Immature natural killer cell (primary cell): ENCODE data around the gene AMIGO3. TPM values are rescaled to one million over a fixed set of nuclear protein-coding genes. Genes with fewer than 3 reads are reported as not detected.

Experiments
- DNase-seq, 3 donors: peaks; one replicate each; pipeline ENCODE4 v3.0.0; 2022; ENCODE audit warnings: mixed read lengths in 1 of 3
- H3K27ac Mint-ChIP-seq, 6 donors: one replicate each; pipeline ENCODE4 v1.8.0; 2020; ENCODE audit warnings: mixed read lengths in 6 of 6, mild to moderate bottlenecking in 5 of 6, inconsistent platforms in 4 of 6, moderate library complexity in 3 of 6
- H3K27me3 Mint-ChIP-seq, 3 donors: one replicate each; pipeline ENCODE4 v1.8.0; 2020 to 2021; ENCODE audit warnings: low read depth in 3 of 3, mild to moderate bottlenecking in 3 of 3, mixed read lengths in 3 of 3, moderate library complexity in 3 of 3, inconsistent platforms in 1 of 3
- H3K36me3 Mint-ChIP-seq, 3 donors: one replicate each; pipeline ENCODE4 v1.8.0; 2020; ENCODE audit warnings: mixed read lengths in 3 of 3, inconsistent platforms in 2 of 3, mild to moderate bottlenecking in 2 of 3
- H3K4me1 Mint-ChIP-seq, 2 donors: one replicate each; pipeline ENCODE4 v1.8.0; 2020; ENCODE audit warnings: inconsistent platforms in 2 of 2, mild to moderate bottlenecking in 2 of 2, mixed read lengths in 2 of 2, moderate library complexity in 1 of 2
- H3K4me3 Mint-ChIP-seq, 5 donors: one replicate each; pipeline ENCODE4 v1.8.0; 2020; ENCODE audit warnings: mild to moderate bottlenecking in 5 of 5, mixed read lengths in 5 of 5, inconsistent platforms in 3 of 5, moderate library complexity in 3 of 5
- H3K9me3 Mint-ChIP-seq, 6 donors: one replicate each; pipeline ENCODE4 v1.8.0; 2020; ENCODE audit warnings: mild to moderate bottlenecking in 6 of 6, mixed read lengths in 6 of 6, inconsistent platforms in 4 of 6, moderate library complexity in 3 of 6
- polyA plus RNA-seq, 3 donors: library from polyadenylated mRNA; unstranded; fragments of 300-500 nt; fragmentation: Illumina TruSeq; gene quantifications; one replicate each; pipeline ENCODE4 v1.2.3, GENCODE V29; 2021

Gene AMIGO3
- polyA plus RNA-seq, 3 donors from 2014 or later = 1.5 to 1.7 TPM; not detected in 1

- peak overlapping the region in 5 of 6 donors; percentile 38 to 86 (median 55) for H3K27ac Mint-ChIP-seq
- H3K4me1 Mint-ChIP-seq = peaks cover 27 to 37% of the 10 kb centered on the region in 2 donors
- H3K9me3 Mint-ChIP-seq = no peaks in the 10 kb centered on the region
- no peaks in the 10 kb centered on the region for H3K36me3 Mint-ChIP-seq
- DNase-seq = peak; percentile 58 to 64 (median 59)
- peak overlapping the region; percentile 46 to 82 (median 73) for H3K4me3 Mint-ChIP-seq
- H3K27me3 Mint-ChIP-seq = peaks cover 0 to 7% (median 7%) of the 10 kb centered on the region in 3 donors
Observed at GRCh38 chr3:49671291-49672288, 47.9 kb downstream of the AMIGO3 start.

GRCh38 chr3:49670940-49671290 is 48.6 kb downstream of the AMIGO3 start:
- peaks cover 2 to 7% (median 7%) of the 10 kb centered on the region in 3 donors for H3K27me3 Mint-ChIP-seq
- H3K4me1 Mint-ChIP-seq = peaks cover 26 to 33% of the 10 kb centered on the region in 2 donors
- peak overlapping the region in 1 of 6 donors; percentile 8 for H3K27ac Mint-ChIP-seq
- no peaks in the 10 kb centered on the region for H3K36me3 Mint-ChIP-seq
- H3K9me3 Mint-ChIP-seq = no peaks in the 10 kb centered on the region
- no peak overlapping the region for H3K4me3 Mint-ChIP-seq
- no peak for DNase-seq

- no peaks in the 10 kb centered on the region for H3K36me3 Mint-ChIP-seq
- H3K27ac Mint-ChIP-seq = no peak overlapping the region
Observed at GRCh38 chr3:49669352-49669751, 50.1 kb downstream of the AMIGO3 start.

GRCh38 chr3:49668861-49669260 is 50.6 kb downstream of the AMIGO3 start:
- Mint-ChIP-seq H3K27ac (no peak overlapping the region), H3K36me3 (no peaks in the 10 kb centered on the region), H3K4me1 (peaks cover 12 to 18% of the 10 kb centered on the region in 2 donors), H3K9me3 (no peaks in the 10 kb centered on the region), H3K27me3 (peaks cover 2 to 5% (median 4%) of the 10 kb centered on the region in 3 donors), H3K4me3 (no peak overlapping the region)
- DNase-seq = no peak

More at GRCh38 chr3:49669352-49669751, 50.1 kb downstream of the AMIGO3 start:
- H3K4me1 Mint-ChIP-seq = peaks cover 12 to 20% of the 10 kb centered on the region in 2 donors
- no peak overlapping the region for H3K4me3 Mint-ChIP-seq
- peaks cover 2 to 7% (median 7%) of the 10 kb centered on the region in 3 donors for H3K27me3 Mint-ChIP-seq
- no peak for DNase-seq
- H3K9me3 Mint-ChIP-seq = no peaks in the 10 kb centered on the region

- Mint-ChIP-seq H3K9me3 (no peaks in the 10 kb centered on the region), H3K27ac (no peak overlapping the region), H3K36me3 (no peaks in the 10 kb centered on the region)
Observed at GRCh38 chr3:49668414-49668797, 51.1 kb downstream of the AMIGO3 start.

GRCh38 chr3:49667701-49668413 is 51.6 kb downstream of the AMIGO3 start:
- DNase-seq = no peak
- Mint-ChIP-seq H3K9me3 (no peaks in the 10 kb centered on the region), H3K4me3 (no peak overlapping the region), H3K27me3 (peaks cover 2 to 3% (median 2%) of the 10 kb centered on the region in 3 donors), H3K36me3 (no peaks in the 10 kb centered on the region), H3K4me1 (peaks cover 4 to 9% of the 10 kb centered on the region in 2 donors), H3K27ac (no peak overlapping the region)

More at GRCh38 chr3:49668414-49668797, 51.1 kb downstream of the AMIGO3 start:
- no peak for DNase-seq
- peaks cover 8 to 14% of the 10 kb centered on the region in 2 donors for H3K4me1 Mint-ChIP-seq
- H3K27me3 Mint-ChIP-seq = peaks cover 2 to 3% (median 2%) of the 10 kb centered on the region in 3 donors
- H3K4me3 Mint-ChIP-seq = no peak overlapping the region

Other genes starting within 250 kb of the AMIGO3 start
- gene DAG1, start 249.4 kb downstream of the AMIGO3 start, polyA plus RNA-seq = 1 to 10 TPM; 3.2 to 6.0 (median 3.7) TPM
- gene BSN, start 165.2 kb downstream of the AMIGO3 start, polyA plus RNA-seq = under 1 TPM in 1 of 3 donors, not detected in 2; 0.42 TPM
- 100 to 1,000 TPM in 2 of 3 donors, 10 to 100 TPM in 1; 88.0 to 130 (median 121) TPM for gene APEH, start 45.3 kb downstream of the AMIGO3 start, polyA plus RNA-seq
- gene MST1, start 30.2 kb downstream of the AMIGO3 start, polyA plus RNA-seq = 1 to 10 TPM in 1 of 3 donors, under 1 TPM in 1, not detected in 1; 0.19 to 1.3 TPM
- 10 to 100 TPM in 2 of 3 donors, 1 to 10 TPM in 1; 2.6 to 27.1 (median 11.8) TPM for gene RNF123, start 30.1 kb downstream of the AMIGO3 start, polyA plus RNA-seq
- gene GMPPB, start 4.3 kb upstream of the AMIGO3 start, polyA plus RNA-seq = 10 to 100 TPM; 13.5 to 35.2 (median 32.5) TPM
- gene IP6K1, start 66.9 kb upstream of the AMIGO3 start, polyA plus RNA-seq = 10 to 100 TPM; 18.2 to 43.6 (median 23.7) TPM
- gene CDHR4, start 80.2 kb upstream of the AMIGO3 start, polyA plus RNA-seq = not detected
- gene INKA1, start 83.6 kb upstream of the AMIGO3 start, polyA plus RNA-seq = 1 to 10 TPM in 1 of 3 donors, not detected in 2; 1.2 TPM
- gene UBA7, start 94.3 kb upstream of the AMIGO3 start, polyA plus RNA-seq = 10 to 100 TPM; 28.5 to 72.6 (median 54.7) TPM
- gene TRAIP, start 136.9 kb upstream of the AMIGO3 start, polyA plus RNA-seq = 1 to 10 TPM in 2 of 3 donors, not detected in 1; 1.4 to 1.5 TPM
- gene CAMKV, start 150.2 kb upstream of the AMIGO3 start, polyA plus RNA-seq = not detected
- gene MST1R, start 184.2 kb upstream of the AMIGO3 start, polyA plus RNA-seq = 1 to 10 TPM in 1 of 3 donors, under 1 TPM in 1, not detected in 1; 0.68 to 1.1 TPM
- gene MON1A, start 210.1 kb upstream of the AMIGO3 start, polyA plus RNA-seq = 10 to 100 TPM; 11.5 to 24.0 (median 12.1) TPM
- gene RBM6, start 220.5 kb upstream of the AMIGO3 start, polyA plus RNA-seq = 10 to 100 TPM in 2 of 3 donors, 1 to 10 TPM in 1; 7.5 to 39.7 (median 19.2) TPM